Transverse colon (tissue), 4 donors: ENCODE data around the gene HIGD2B.

Source experiments
- POLR2A ChIP-seq: fragments of 450-650 bp; IDR thresholded peaks from one replicate; pipeline ENCODE4 v1.6.1; 2016; ENCODE audit warnings: antibody characterized with exemption, mild to moderate bottlenecking, moderate library complexity
- POLR2AphosphoS5 ChIP-seq, 3 donors: sonication (generic); formaldehyde crosslinking; IDR thresholded peaks; one replicate each; pipeline ENCODE4 v1.6.1; 2016; ENCODE audit warnings: antibody characterized with exemption in 3 of 3
- TF ChIP-seq, protein P1 (sequence below), 5 experiments: fragments of 200-600 bp in 3 of 5; fragments of 450-650 bp in 2 of 5; sonication (generic) in 3 of 5; IDR thresholded peaks; 1 replicate in 2 of 5; 2 replicates in 3 of 5; pipeline ENCODE4 v1.5.1; 2016 to 2017; ENCODE audit warnings: antibody characterized with exemption in 5 of 5, inconsistent platforms in 3 of 5, mild to moderate bottlenecking in 2 of 5, moderate library complexity in 1 of 5

DNA sequence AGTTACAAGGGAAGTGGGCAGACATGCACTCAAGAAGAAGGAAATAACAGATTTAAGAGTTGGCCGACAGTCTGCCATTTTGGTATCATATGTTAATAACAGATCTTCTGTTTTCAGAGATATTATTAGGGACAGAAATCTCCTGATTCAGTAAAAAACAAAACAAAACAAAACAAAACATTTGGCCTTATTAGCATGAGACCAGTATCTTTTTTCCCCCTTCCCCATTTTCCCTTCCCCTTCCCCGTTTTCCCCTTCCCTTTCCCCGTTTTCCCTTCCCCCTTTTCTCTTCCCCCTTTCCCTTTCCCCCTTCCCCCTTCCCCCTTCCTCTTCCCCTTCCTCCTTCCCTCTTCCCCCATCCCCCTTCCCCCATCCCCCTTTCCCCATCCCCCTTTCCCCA is 39.5 kb upstream of the HIGD2B start:
- TF ChIP-seq POLR2AphosphoS5 (IDR thresholded peaks at IDR 0.05) (no peak), POLR2A (no peak)
- TF ChIP-seq, protein P1, sequence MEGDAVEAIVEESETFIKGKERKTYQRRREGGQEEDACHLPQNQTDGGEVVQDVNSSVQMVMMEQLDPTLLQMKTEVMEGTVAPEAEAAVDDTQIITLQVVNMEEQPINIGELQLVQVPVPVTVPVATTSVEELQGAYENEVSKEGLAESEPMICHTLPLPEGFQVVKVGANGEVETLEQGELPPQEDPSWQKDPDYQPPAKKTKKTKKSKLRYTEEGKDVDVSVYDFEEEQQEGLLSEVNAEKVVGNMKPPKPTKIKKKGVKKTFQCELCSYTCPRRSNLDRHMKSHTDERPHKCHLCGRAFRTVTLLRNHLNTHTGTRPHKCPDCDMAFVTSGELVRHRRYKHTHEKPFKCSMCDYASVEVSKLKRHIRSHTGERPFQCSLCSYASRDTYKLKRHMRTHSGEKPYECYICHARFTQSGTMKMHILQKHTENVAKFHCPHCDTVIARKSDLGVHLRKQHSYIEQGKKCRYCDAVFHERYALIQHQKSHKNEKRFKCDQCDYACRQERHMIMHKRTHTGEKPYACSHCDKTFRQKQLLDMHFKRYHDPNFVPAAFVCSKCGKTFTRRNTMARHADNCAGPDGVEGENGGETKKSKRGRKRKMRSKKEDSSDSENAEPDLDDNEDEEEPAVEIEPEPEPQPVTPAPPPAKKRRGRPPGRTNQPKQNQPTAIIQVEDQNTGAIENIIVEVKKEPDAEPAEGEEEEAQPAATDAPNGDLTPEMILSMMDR (IDR thresholded peaks at IDR 0.05), result no peak
